Stimulated activated CD4-positive, alpha-beta T cell treated with anti-CD3 and anti-CD28 coated beads, TNF-alpha, amount 100 ng/mL, for 4 hours (primary cell): Measurements from ENCODE around the gene FBXW11.

Source experiments
- DNase-seq, 3 experiments: peaks; one replicate each; pipeline ENCODE4 v3.0.0-alpha.2; 2020; ENCODE audit warnings: low read depth in 3 of 3

The FBXW11 gene

GRCh38 chr5:171868236-171868635 is 138.2 kb downstream of the FBXW11 start:
- no peak for DNase-seq

GRCh38 chr5:171867786-171868185 is 138.7 kb downstream of the FBXW11 start:
- DNase-seq, result no peak

- DNase-seq, result no peak
Measured at GRCh38 chr5:171865471-171865870, 141.0 kb downstream of the FBXW11 start.

GRCh38 chr5:171863935-171864334 is 142.5 kb downstream of the FBXW11 start:
- DNase-seq, result no peak

GRCh38 chr5:171862624-171863023 is 143.8 kb downstream of the FBXW11 start:
- DNase-seq, result no peak

GRCh38 chr5:171861381-171861780 is 145.1 kb downstream of the FBXW11 start:
- no peak for DNase-seq

GRCh38 chr5:171858303-171858702 is 148.1 kb downstream of the FBXW11 start:
- no peak for DNase-seq

GRCh38 chr5:171857489-171857876 is 149.0 kb downstream of the FBXW11 start:
- no peak for DNase-seq

GRCh38 chr5:171855798-171856763 is 150.4 kb downstream of the FBXW11 start:
- DNase-seq, result no peak

GRCh38 chr5:171855265-171855664 is 151.2 kb downstream of the FBXW11 start:
- DNase-seq, result no peak

- no peak for DNase-seq
Measured at GRCh38 chr5:171852255-171852681, 154.2 kb downstream of the FBXW11 start.

GRCh38 chr5:171851251-171851650 is 155.2 kb downstream of the FBXW11 start:
- no peak for DNase-seq

- DNase-seq, result no peak
Measured at GRCh38 chr5:171850324-171850947, 156.0 kb downstream of the FBXW11 start.

GRCh38 chr5:171849585-171850323 is 156.7 kb downstream of the FBXW11 start:
- no peak for DNase-seq

- no peak for DNase-seq
Measured at GRCh38 chr5:171848911-171849520, 157.4 kb downstream of the FBXW11 start.

GRCh38 chr5:171848486-171848885 is 158.0 kb downstream of the FBXW11 start:
- no peak for DNase-seq

GRCh38 chr5:171848006-171848405 is 158.4 kb downstream of the FBXW11 start:
- DNase-seq, result no peak

- no peak for DNase-seq
Measured at GRCh38 chr5:171847026-171847425, 159.4 kb downstream of the FBXW11 start.

GRCh38 chr5:171846323-171846722 is 160.1 kb downstream of the FBXW11 start:
- DNase-seq, result no peak

GRCh38 chr5:171845857-171846256 is 160.6 kb downstream of the FBXW11 start:
- DNase-seq, result no peak

GRCh38 chr5:171845040-171845630 is 161.3 kb downstream of the FBXW11 start:
- no peak for DNase-seq
